Spleen (tissue), 11 donors: ENCODE data around the gene AFF1. TPM values are rescaled to one million over a fixed set of nuclear protein-coding genes. Genes with fewer than 3 reads are reported as not detected.

Experiments
- DNase-seq: peaks from one replicate; pipeline ENCODE4 v3.0.0-alpha.2; 2020
- H3K27ac ChIP-seq, 8 donors: fragments of 200-600 bp; sonication (generic) in 7 of 8; 1 replicate in 4 of 8; 2 replicates in 4 of 8; pipeline versions ENCODE4 v1.5.0 to v1.8.0; 2016 to 2021; ENCODE audit warnings: inconsistent platforms in 4 of 8, mild to moderate bottlenecking in 4 of 8, moderate library complexity in 1 of 8
- H3K27me3 ChIP-seq, 7 donors: fragments of 200-600 bp; sonication (generic) in 6 of 7; replicated peaks in 1 of 7; 1 replicate in 4 of 7; 2 replicates in 3 of 7; pipeline versions ENCODE4 v1.5.0 to v1.8.0; 2016 to 2021; ENCODE audit warnings: inconsistent platforms in 3 of 7, mild to moderate bottlenecking in 1 of 7
- H3K36me3 ChIP-seq, 6 donors: fragments of 200-600 bp; sonication (generic) in 5 of 6; 1 replicate in 4 of 6; 2 replicates in 2 of 6; pipeline versions ENCODE4 v1.5.0 to v1.8.0; 2016 to 2021; ENCODE audit warnings: inconsistent platforms in 2 of 6
- H3K4me1 ChIP-seq, 6 donors: fragments of 200-600 bp; sonication (generic) in 5 of 6; 1 replicate in 3 of 6; 2 replicates in 3 of 6; pipeline versions ENCODE4 v1.5.0 to v1.8.0; 2016 to 2021; ENCODE audit warnings: inconsistent platforms in 3 of 6
- H3K4me3 ChIP-seq, 8 donors: fragments of 200-600 bp; sonication (generic) in 7 of 8; 1 replicate in 4 of 8; 2 replicates in 4 of 8; pipeline versions ENCODE4 v1.5.0 to v1.8.0; 2016 to 2021; ENCODE audit warnings: inconsistent platforms in 4 of 8, mild to moderate bottlenecking in 4 of 8, moderate library complexity in 2 of 8
- H3K9me3 ChIP-seq, 8 donors: fragments of 200-600 bp; sonication (generic) in 7 of 8; 1 replicate in 4 of 8; 2 replicates in 4 of 8; pipeline versions ENCODE4 v1.5.0 to v1.8.0; 2016 to 2021; ENCODE audit warnings: inconsistent platforms in 4 of 8
- POLR2A ChIP-seq, 3 donors: fragments of 450-650 bp; IDR thresholded peaks; one replicate each; pipeline ENCODE4 v1.5.1; 2017; ENCODE audit warnings: antibody characterized with exemption in 3 of 3, mild to moderate bottlenecking in 1 of 3
- POLR2AphosphoS5 ChIP-seq, 3 donors: sonication (generic); formaldehyde crosslinking; IDR thresholded peaks; one replicate each; pipeline ENCODE4 v1.5.1; 2017; ENCODE audit warnings: antibody characterized with exemption in 3 of 3
- WGBS, 5 donors: extraction: QIAGEN DNeasy Blood & Tissue Kit in 3 of 5; methylation state at CpG; one replicate each; pipeline versions ENCODE4 v1.1.5 to v1.1.7; 2013 to 2018; 5-methylcytosine and 5-hydroxymethylcytosine counted together
- intact Hi-C: fragments of 100-400 bp; cut with DNase I; formaldehyde crosslinking; loops from one replicate; pipeline ENCODE4 v1.15.0; 2023; ENCODE audit warnings: low total_unique reads
- polyA plus RNA-seq, 3 donors: library from polyadenylated mRNA; stranded (reverse); fragments of 200-250 nt; gene quantifications; one replicate each; pipeline ENCODE4 v1.2.1, GENCODE V29; 2013
- total RNA-seq, 7 donors: library from RNA; depleted of rRNA in 3 of 7; stranded (reverse); fragments of >200 nt in 3 of 7; fragmentation: NEBNext Ultra II Directional in 4 of 7; extraction: Animal tissue kit (Norgen Biotek cat#: 25700) in 4 of 7; gene quantifications; one replicate each; pipeline versions ENCODE4 v1.1.0 to v1.2.1, GENCODE V29; 2016 to 2021
- TF ChIP-seq, protein P1 (sequence below), 11 experiments: fragments of 200-600 bp in 7 of 11; fragments of 450-650 bp in 4 of 11; sonication (generic) in 4 of 11; IDR thresholded peaks in 8 of 11; conservative IDR thresholded peaks in 3 of 11; 1 replicate in 7 of 11; 2 replicates in 4 of 11; pipeline versions ENCODE4 v1.4.0 to v1.8.0; 2016 to 2021; ENCODE audit warnings: antibody characterized with exemption in 11 of 11, inconsistent platforms in 4 of 11, mild to moderate bottlenecking in 1 of 11
- donor health status: healthy with polysubstance abuse.
- donor health status: DM: no; HTN: no; CAD: no; lungs with moderate emphysema.
- donor health status: DM: no; HTN: no; CAD: no.
- donor health status: Bipolar disorder and iron deficiency.
- donor health status: healthy.
- donor health status: DM: no; HTN: no; CAD: no.
- donor health status: DM: yes; HTN: yes; CAD: no.

AFF1 gene
- total and polyA plus RNA-seq, 10 donors, result 4.4 to 119 (median 80.8) TPM

DNA sequence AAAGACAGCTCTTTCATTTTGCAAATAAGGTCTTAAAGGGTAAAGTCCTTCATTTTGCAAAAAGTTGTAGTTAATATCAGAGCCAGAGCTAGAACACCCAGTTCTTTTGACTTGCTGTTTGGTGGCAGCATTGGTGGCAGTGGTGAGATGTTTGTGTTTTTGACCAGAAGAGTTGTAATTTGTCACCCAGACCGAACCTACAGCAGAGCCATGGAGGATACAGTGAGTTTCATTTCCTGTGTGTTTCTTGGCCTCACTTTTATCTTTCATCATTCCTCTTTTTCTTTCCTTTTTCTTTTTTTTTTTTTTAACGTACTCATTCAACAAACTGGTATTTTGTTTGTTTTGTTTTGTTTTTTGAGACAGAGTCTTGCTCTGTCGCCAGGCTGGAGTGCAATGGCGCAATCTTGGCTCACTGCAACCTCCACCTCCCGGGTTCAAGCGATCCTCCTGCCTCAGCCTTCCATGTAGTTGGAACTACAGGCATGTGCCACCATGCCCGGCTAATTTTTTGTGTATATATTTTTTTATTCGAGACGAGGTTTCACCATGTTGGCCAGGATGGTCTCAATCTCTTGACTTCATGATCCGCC is 116.4 kb downstream of the AFF1 start:
- peaks cover 20 to 83% (median 58%) of the 10 kb centered on the region in 6 donors for H3K4me1 ChIP-seq
- 74 to 83% (median 79%) methylated on average over 9 to 10 of the region's 10 CpGs for WGBS, 5 donors
- no peak for TF ChIP-seq POLR2A (IDR thresholded peaks at IDR 0.05)
- no peak for TF ChIP-seq POLR2AphosphoS5 (IDR thresholded peaks at IDR 0.05)
- TF ChIP-seq, protein P1, sequence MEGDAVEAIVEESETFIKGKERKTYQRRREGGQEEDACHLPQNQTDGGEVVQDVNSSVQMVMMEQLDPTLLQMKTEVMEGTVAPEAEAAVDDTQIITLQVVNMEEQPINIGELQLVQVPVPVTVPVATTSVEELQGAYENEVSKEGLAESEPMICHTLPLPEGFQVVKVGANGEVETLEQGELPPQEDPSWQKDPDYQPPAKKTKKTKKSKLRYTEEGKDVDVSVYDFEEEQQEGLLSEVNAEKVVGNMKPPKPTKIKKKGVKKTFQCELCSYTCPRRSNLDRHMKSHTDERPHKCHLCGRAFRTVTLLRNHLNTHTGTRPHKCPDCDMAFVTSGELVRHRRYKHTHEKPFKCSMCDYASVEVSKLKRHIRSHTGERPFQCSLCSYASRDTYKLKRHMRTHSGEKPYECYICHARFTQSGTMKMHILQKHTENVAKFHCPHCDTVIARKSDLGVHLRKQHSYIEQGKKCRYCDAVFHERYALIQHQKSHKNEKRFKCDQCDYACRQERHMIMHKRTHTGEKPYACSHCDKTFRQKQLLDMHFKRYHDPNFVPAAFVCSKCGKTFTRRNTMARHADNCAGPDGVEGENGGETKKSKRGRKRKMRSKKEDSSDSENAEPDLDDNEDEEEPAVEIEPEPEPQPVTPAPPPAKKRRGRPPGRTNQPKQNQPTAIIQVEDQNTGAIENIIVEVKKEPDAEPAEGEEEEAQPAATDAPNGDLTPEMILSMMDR (IDR thresholded peaks at IDR 0.05 in 8 of 11, conservative IDR thresholded peaks at IDR 0.05 in 3 of 11), result no peak

DNA sequence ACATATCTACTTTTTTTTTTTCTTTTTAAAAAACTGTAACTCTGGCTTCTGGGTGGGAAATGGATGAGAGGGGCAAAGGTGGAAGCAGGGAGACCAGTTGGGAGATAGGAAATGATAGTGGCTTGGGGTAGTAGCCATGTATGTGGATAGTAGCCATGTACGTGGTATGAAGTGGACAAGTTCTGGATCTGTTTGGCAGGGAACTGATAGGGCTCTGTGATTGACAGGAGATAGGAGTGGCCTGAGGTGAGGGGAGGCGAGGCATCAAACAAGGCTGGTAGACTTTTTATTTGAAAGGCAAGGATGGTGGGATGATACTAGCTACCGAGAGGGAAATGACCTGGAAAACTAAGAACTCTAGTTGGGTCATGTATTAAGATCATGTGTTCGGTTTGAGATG is 117.8 kb downstream of the AFF1 start:
- Histone ChIP-seq H3K4me3 (no peak overlapping the region), H3K36me3 (peaks cover 0 to 39% (median 2%) of the 10 kb centered on the region in 6 donors), H3K27ac (peak overlapping the region in 1 of 8 donors; percentile 69), H3K4me1 (peaks cover 18 to 86% (median 53%) of the 10 kb centered on the region in 6 donors), H3K27me3 (no peaks in the 10 kb centered on the region), H3K9me3 (no peaks in the 10 kb centered on the region)
- WGBS, 5 donors, result 95 to 97% (median 96%) methylated on average over 4 of the region's 4 CpGs
- TF ChIP-seq, protein P1 (IDR thresholded peaks at IDR 0.05 in 8 of 11, conservative IDR thresholded peaks at IDR 0.05 in 3 of 11), result no peak
- TF ChIP-seq POLR2A (IDR thresholded peaks at IDR 0.05) (no peak), POLR2AphosphoS5 (IDR thresholded peaks at IDR 0.05) (no peak)
- intact Hi-C loops, result no loop called here
- DNase-seq, result no peak

More for the DNA sequence above, 116.4 kb downstream of the AFF1 start:
- no peaks in the 10 kb centered on the region for H3K9me3 ChIP-seq
- peak overlapping the region in 3 of 8 donors; percentile 11 to 69 (median 28) for H3K27ac ChIP-seq
- H3K4me3 ChIP-seq, result no peak overlapping the region
- no peak for DNase-seq
- H3K27me3 ChIP-seq, result no peaks in the 10 kb centered on the region
- peaks cover 0 to 53% (median 13%) of the 10 kb centered on the region in 6 donors for H3K36me3 ChIP-seq
- intact Hi-C loops, result no loop called here

DNA sequence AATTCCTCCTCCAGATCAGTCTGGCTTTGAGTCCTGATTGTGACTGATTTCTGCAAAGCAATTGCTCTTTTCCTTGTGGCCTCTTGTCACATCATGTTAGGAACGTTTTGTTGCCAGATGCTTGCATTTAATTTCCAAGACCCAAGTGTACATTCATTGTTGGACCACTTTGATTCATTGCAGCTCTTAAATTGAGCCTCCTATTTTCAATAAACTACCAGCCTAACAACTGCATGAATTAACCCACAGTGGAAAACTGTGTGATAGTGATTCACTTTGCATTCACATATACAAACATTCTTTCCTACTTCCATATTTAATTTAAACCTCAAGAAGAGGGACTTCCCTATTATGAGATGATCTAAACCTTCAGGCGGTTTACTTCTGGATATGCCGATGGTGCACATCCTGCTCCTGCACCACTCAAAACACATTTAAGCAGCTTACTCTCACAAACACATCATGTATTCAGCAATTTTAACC is 118.4 kb downstream of the AFF1 start:
- Histone ChIP-seq H3K4me1 (peaks cover 18 to 92% (median 58%) of the 10 kb centered on the region in 6 donors), H3K27ac (peak overlapping the region in 3 of 8 donors; percentile 43 to 69 (median 64)), H3K4me3 (no peak overlapping the region), H3K36me3 (peaks cover 0 to 33% (median 2%) of the 10 kb centered on the region in 6 donors), H3K9me3 (no peaks in the 10 kb centered on the region), H3K27me3 (no peaks in the 10 kb centered on the region)
- TF ChIP-seq POLR2A (IDR thresholded peaks at IDR 0.05), result no peak
- TF ChIP-seq POLR2AphosphoS5 (IDR thresholded peaks at IDR 0.05), result no peak
- TF ChIP-seq, protein P1 (IDR thresholded peaks at IDR 0.05 in 8 of 11, conservative IDR thresholded peaks at IDR 0.05 in 3 of 11), result no peak
- DNase-seq, result no peak
- intact Hi-C loops, result no loop called here
- WGBS, 5 donors, result 32 to 62% (median 40%) methylated on average over 3 of the region's 3 CpGs
